K562 (cell line): Measurements from ENCODE around the gene MFF. TPM values are rescaled to one million over a fixed set of nuclear protein-coding genes. Genes with fewer than 3 reads are reported as not detected.
A peak's percentile ranks its signal among the peaks of the same experiment; 100 is the strongest.

ENCODE experiments used
- CREB1 ChIP-seq, 2 experiments: sonication (generic) in 1 of 2; formaldehyde crosslinking in 1 of 2; IDR thresholded peaks; 2 replicates each; pipeline versions ENCODE4 v1.6.1 to v1.8.0; 2012 to 2022; ENCODE audit warnings: inconsistent platforms in 1 of 2, mild to moderate bottlenecking in 1 of 2, missing genetic modification reagents in 1 of 2, moderate library complexity in 1 of 2
- ESRRA ChIP-seq: fragments of 450-650 bp; IDR thresholded peaks from 2 replicates; pipeline ENCODE4 v1.6.1; 2014; ENCODE audit warnings: low read depth, mild to moderate bottlenecking, moderate library complexity, borderline replicate concordance
- L3MBTL2 ChIP-seq: fragments of 450-650 bp; IDR thresholded peaks from 2 replicates; pipeline ENCODE4 v1.6.1; 2016; ENCODE audit warnings: mild to moderate bottlenecking, moderate library complexity
- REST ChIP-seq, 2 experiments: fragments of 450-650 bp; formaldehyde crosslinking in 1 of 2; IDR thresholded peaks; 2 replicates each; pipeline versions ENCODE4 v1.4.0 to v1.6.1; 2014 to 2020; ENCODE audit warnings: mild to moderate bottlenecking in 2 of 2, borderline replicate concordance in 1 of 2, low read depth in 1 of 2
- WHSC1 ChIP-seq: IDR thresholded peaks from one replicate; pipeline ENCODE4 v1.6.1; 2012; ENCODE audit warnings: low read length, control low read depth, inconsistent platforms
- ZBTB7A ChIP-seq: IDR thresholded peaks from 2 replicates; pipeline ENCODE4 v1.6.1; 2011; ENCODE audit warnings: low read depth, mild to moderate bottlenecking, low read length, moderate library complexity, borderline replicate concordance; ENCODE audit not compliant: control insufficient read depth
- ZNF511 ChIP-seq: sonication (generic); formaldehyde crosslinking; IDR thresholded peaks from 2 replicates; pipeline ENCODE4 v1.8.0; 2022; ENCODE audit warnings: mild to moderate bottlenecking, missing genetic modification reagents
- polyA plus RNA-seq, 8 experiments: library from polyadenylated mRNA; depleted of rRNA in 4 of 8; stranded (reverse) in 5 of 8; unstranded in 3 of 8; fragments of >200 nt; fragmentation: Nextera tagmentation in 2 of 8; fragmentation: Illumina TruSeq in 1 of 8; extraction: Ambion mirVana in 2 of 8; extraction: Trizol in 1 of 8; gene quantifications; 2 replicates each; pipeline versions ENCODE4 v1.2.1 to v1.2.3, GENCODE V29; 2011 to 2014; ENCODE audit warnings: inconsistent platforms in 1 of 8, missing spikeins in 1 of 8
- total RNA-seq, 7 experiments: library from RNA; depleted of rRNA in 6 of 7; stranded (reverse); fragments of >200 nt in 6 of 7; fragmentation: Illumina TruSeq in 2 of 7; extraction: Trizol in 2 of 7; gene quantifications; 2 replicates each; pipeline versions ENCODE4 v1.2.1 to v1.2.3, GENCODE V29; 2011 to 2021; ENCODE audit warnings: low replicate concordance in 1 of 7
- TF ChIP-seq, protein P1 (sequence below): sonication (generic); formaldehyde crosslinking; IDR thresholded peaks from 2 replicates; pipeline ENCODE4 v1.8.1; 2023; ENCODE audit warnings: mild to moderate bottlenecking, missing genetic modification reagents
- TF ChIP-seq, protein P2 (sequence below): fragments of 450-650 bp; IDR thresholded peaks from 2 replicates; pipeline ENCODE4 v1.7.0; 2016; ENCODE audit warnings: borderline replicate concordance
- TF ChIP-seq, protein P3 (sequence below): sonication (generic); formaldehyde crosslinking; IDR thresholded peaks from 2 replicates; pipeline ENCODE4 v1.8.1; 2023; ENCODE audit warnings: mild to moderate bottlenecking, missing genetic modification reagents

The MFF gene
- total and polyA plus RNA-seq, 9 of the 15 experiments (the other 6 are each of a cell fraction or from before 2014, with no cell fraction given): 9.4 to 75.4 (median 55.7) TPM

DNA sequence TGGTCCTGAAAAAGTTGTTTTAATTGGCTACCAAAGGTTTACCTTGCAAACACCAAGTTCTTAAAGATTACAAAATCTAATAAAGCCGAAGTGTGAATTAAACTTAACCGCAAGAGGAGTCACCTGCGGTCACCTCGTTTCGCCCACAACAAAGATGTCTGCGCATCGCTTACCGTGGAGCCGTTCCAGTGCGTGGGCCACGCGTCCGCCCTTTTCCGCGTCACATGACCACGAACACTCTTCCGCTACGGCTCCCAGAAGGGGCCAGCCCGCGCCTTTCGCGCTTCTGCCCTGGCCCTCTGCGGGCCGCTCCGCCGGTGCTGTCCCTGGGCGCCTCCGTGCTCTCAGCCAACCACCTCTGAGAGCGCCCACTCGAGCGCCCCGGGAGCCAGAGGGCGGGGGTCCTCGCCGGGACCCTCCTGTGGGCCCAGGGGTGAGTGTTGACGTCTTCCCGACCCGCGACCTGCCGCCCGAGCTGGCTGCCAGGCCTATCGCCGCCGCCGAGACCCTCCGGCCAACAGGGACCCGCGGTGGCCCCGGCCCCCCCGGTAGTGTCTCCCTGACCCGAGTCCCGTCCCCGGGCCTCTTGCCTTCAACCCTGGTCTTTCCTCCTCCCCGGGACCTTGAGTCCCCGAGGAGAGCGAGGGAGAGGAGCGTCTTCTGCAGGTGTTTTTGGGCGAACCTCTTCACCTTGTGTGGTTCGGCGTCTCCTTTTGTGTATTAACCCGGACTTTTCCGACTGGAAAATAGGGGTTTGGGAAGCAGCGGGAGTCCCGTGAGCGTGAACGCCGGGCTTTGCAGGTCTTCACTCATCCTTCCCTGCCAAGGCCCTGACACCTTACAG, at the start of gene MFF (continued):
- TF ChIP-seq, protein P1, sequence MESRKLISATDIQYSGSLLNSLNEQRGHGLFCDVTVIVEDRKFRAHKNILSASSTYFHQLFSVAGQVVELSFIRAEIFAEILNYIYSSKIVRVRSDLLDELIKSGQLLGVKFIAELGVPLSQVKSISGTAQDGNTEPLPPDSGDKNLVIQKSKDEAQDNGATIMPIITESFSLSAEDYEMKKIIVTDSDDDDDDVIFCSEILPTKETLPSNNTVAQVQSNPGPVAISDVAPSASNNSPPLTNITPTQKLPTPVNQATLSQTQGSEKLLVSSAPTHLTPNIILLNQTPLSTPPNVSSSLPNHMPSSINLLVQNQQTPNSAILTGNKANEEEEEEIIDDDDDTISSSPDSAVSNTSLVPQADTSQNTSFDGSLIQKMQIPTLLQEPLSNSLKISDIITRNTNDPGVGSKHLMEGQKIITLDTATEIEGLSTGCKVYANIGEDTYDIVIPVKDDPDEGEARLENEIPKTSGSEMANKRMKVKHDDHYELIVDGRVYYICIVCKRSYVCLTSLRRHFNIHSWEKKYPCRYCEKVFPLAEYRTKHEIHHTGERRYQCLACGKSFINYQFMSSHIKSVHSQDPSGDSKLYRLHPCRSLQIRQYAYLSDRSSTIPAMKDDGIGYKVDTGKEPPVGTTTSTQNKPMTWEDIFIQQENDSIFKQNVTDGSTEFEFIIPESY (CRISPR knock-in tag): peak; percentile 94
- TF ChIP-seq, protein P2, sequence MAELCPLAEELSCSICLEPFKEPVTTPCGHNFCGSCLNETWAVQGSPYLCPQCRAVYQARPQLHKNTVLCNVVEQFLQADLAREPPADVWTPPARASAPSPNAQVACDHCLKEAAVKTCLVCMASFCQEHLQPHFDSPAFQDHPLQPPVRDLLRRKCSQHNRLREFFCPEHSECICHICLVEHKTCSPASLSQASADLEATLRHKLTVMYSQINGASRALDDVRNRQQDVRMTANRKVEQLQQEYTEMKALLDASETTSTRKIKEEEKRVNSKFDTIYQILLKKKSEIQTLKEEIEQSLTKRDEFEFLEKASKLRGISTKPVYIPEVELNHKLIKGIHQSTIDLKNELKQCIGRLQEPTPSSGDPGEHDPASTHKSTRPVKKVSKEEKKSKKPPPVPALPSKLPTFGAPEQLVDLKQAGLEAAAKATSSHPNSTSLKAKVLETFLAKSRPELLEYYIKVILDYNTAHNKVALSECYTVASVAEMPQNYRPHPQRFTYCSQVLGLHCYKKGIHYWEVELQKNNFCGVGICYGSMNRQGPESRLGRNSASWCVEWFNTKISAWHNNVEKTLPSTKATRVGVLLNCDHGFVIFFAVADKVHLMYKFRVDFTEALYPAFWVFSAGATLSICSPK: no peak
- TF ChIP-seq WHSC1: no peak
- TF ChIP-seq ESRRA: peak; percentile 94; the same call in 1 of the 2 replicates
- TF ChIP-seq ZNF511 (CRISPR knock-in tag): peak; percentile 97
- peak; percentile 71 for TF ChIP-seq ZBTB7A
- TF ChIP-seq REST (IDR thresholded peaks at IDR 0.05; ENCODE audit: borderline replicate concordance): peak; percentile 70
- TF ChIP-seq REST (CRISPR knock-in tag; IDR thresholded peaks at IDR 0.05; ENCODE audit: low read depth): no peak
- TF ChIP-seq L3MBTL2: peak; percentile 92
- TF ChIP-seq, protein P3, sequence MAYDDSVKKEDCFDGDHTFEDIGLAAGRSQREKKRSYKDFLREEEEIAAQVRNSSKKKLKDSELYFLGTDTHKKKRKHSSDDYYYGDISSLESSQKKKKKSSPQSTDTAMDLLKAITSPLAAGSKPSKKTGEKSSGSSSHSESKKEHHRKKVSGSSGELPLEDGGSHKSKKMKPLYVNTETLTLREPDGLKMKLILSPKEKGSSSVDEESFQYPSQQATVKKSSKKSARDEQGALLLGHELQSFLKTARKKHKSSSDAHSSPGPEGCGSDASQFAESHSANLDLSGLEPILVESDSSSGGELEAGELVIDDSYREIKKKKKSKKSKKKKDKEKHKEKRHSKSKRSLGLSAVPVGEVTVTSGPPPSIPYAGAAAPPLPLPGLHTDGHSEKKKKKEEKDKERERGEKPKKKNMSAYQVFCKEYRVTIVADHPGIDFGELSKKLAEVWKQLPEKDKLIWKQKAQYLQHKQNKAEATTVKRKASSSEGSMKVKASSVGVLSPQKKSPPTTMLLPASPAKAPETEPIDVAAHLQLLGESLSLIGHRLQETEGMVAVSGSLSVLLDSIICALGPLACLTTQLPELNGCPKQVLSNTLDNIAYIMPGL (CRISPR knock-in tag): 0 out of 2 replicates have a peak, but pooled peaks have one; percentile 59
- peak; percentile 80 for TF ChIP-seq CREB1 (IDR thresholded peaks at IDR 0.05)
- peak; percentile 84 for TF ChIP-seq CREB1 (CRISPR knock-in tag; IDR thresholded peaks at IDR 0.05)
